Activated CD4-positive, alpha-beta T cell treated with anti-CD3 and anti-CD28 coated beads, Interleukin-2, amount 10 ng/mL, durations not matched to agents 24 days and 14 days (primary cell): ENCODE data around the gene AK4. TPM values are rescaled to one million over a fixed set of nuclear protein-coding genes. Genes with fewer than 3 reads are reported as not detected.
"Not testable (repeated sequence)": the region's sequence is repeated elsewhere in the genome, so short reads cannot be mapped to it uniquely, and the experiment has no call there.

Experiments used
- DNase-seq: peaks from one replicate; pipeline ENCODE4 v3.0.0; 2022
- H3K27ac Mint-ChIP-seq: one replicate; pipeline ENCODE4 v1.8.0; 2022; ENCODE audit warnings: mild to moderate bottlenecking, mixed read lengths
- H3K27me3 Mint-ChIP-seq: one replicate; pipeline ENCODE4 v1.8.0; 2022; ENCODE audit warnings: mixed read lengths
- H3K36me3 Mint-ChIP-seq: one replicate; pipeline ENCODE4 v1.8.0; 2022; ENCODE audit warnings: low read depth, mild to moderate bottlenecking, mixed read lengths
- H3K4me1 Mint-ChIP-seq: one replicate; pipeline ENCODE4 v1.8.0; 2021; ENCODE audit warnings: mixed read lengths
- H3K4me3 Mint-ChIP-seq: one replicate; pipeline ENCODE4 v1.8.0; 2022; ENCODE audit warnings: mild to moderate bottlenecking, moderate library complexity, mixed read lengths
- H3K9me3 Mint-ChIP-seq: one replicate; pipeline ENCODE4 v1.8.0; 2021; ENCODE audit warnings: mixed read lengths
- intact Hi-C: fragments of 100-400 bp; cut with micrococcal nuclease; formaldehyde crosslinking; loops from one replicate; pipeline ENCODE4 v1.15.1; 2023
- total RNA-seq: library from RNA; stranded (reverse); gene quantifications from 2 replicates; pipeline ENCODE4 v1.2.3, GENCODE V29; 2022

Gene AK4
- total RNA-seq, 1 donor from 2014 or later, result 138 TPM

DNA sequence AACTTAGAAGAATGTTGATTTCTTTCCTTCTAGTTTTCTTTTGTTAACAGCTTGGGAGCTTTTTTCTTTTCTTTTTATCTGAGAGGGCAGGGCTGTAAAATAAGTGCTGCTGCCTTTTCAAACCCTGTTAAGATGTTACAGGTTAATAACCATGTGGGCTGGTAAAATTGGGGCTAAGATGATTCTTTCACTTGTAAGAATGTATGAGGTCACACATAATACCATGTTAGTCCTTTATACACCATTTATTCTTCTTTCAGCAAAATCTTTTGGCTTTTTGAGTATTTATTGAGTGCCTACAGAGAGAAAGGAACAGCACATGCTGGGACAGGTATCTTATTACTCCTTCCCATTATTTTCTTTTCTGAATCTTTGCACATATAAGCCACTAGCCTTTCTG lies 6.1 kb upstream of the AK4 start:
- no peak overlapping the region for H3K4me3 Mint-ChIP-seq
- H3K27me3 Mint-ChIP-seq, result peaks cover 29% of the 10 kb centered on the region
- no peaks in the 10 kb centered on the region for H3K36me3 Mint-ChIP-seq
- H3K4me1 Mint-ChIP-seq, result peaks cover 13% of the 10 kb centered on the region
- H3K27ac Mint-ChIP-seq, result no peak overlapping the region
- DNase-seq, result no peak
- intact Hi-C loops, result loop anchor here (10.0 kb wide), 1 partner anchor 253 kb away; no protein-coding TSS in a partner anchor
- H3K9me3 Mint-ChIP-seq, result no peaks in the 10 kb centered on the region

- not testable (repeated sequence) for H3K4me3 Mint-ChIP-seq, H3K9me3 Mint-ChIP-seq, H3K27ac Mint-ChIP-seq, DNase-seq, H3K36me3 Mint-ChIP-seq
- intact Hi-C loops, result loop anchor here (10.0 kb wide), 1 partner anchor 252 kb away; no protein-coding TSS in a partner anchor
- Mint-ChIP-seq H3K4me1 (peaks cover 15% of the 10 kb centered on the region), H3K27me3 (peaks cover 25% of the 10 kb centered on the region)
Observed at GRCh38 chr1:65143112-65143658, 4.8 kb upstream of the AK4 start.

- intact Hi-C loops, result loop anchor here (1.0 to 10.0 kb wide), 2 partner anchors 79 to 248 kb away; no protein-coding TSS in a partner anchor
- H3K4me3 Mint-ChIP-seq, result peak overlapping the region; percentile 93
- peaks cover 23% of the 10 kb centered on the region for H3K36me3 Mint-ChIP-seq
- DNase-seq, result no peak
- H3K27ac Mint-ChIP-seq, result peak overlapping the region; percentile 91
- no peaks in the 10 kb centered on the region for H3K9me3 Mint-ChIP-seq
- H3K27me3 Mint-ChIP-seq, result peaks cover 16% of the 10 kb centered on the region
- H3K4me1 Mint-ChIP-seq, result peaks cover 33% of the 10 kb centered on the region
Observed at GRCh38 chr1:65146908-65147423, 1.0 kb upstream of the AK4 start.

GRCh38 chr1:65147424-65148177 lies 402 bp upstream of the AK4 start:
- H3K9me3 Mint-ChIP-seq, result no peaks in the 10 kb centered on the region
- DNase-seq, result peak; percentile 89
- H3K27ac Mint-ChIP-seq, result peak overlapping the region; percentile 96
- H3K36me3 Mint-ChIP-seq, result peaks cover 24% of the 10 kb centered on the region
- peaks cover 13% of the 10 kb centered on the region for H3K27me3 Mint-ChIP-seq
- intact Hi-C loops, result loop anchor here (1.0 to 10.0 kb wide), 6 partner anchors 66 to 271 kb away; partner anchors contain the start of gene JAK1
- peaks cover 34% of the 10 kb centered on the region for H3K4me1 Mint-ChIP-seq
- peak overlapping the region; percentile 93 for H3K4me3 Mint-ChIP-seq

- intact Hi-C loops, result loop anchor here (1.0 to 10.0 kb wide), 6 partner anchors 65 to 270 kb away; partner anchors contain the start of gene JAK1
- Mint-ChIP-seq H3K9me3 (no peaks in the 10 kb centered on the region), H3K4me1 (peaks cover 41% of the 10 kb centered on the region), H3K27ac (peak overlapping the region; percentile 96), H3K27me3 (peaks cover 13% of the 10 kb centered on the region), H3K4me3 (peak overlapping the region; percentile 93), H3K36me3 (peaks cover 32% of the 10 kb centered on the region)
- peak; percentile 90 for DNase-seq
Observed at GRCh38 chr1:65148548-65149350, 746 bp downstream of the AK4 start.

DNA sequence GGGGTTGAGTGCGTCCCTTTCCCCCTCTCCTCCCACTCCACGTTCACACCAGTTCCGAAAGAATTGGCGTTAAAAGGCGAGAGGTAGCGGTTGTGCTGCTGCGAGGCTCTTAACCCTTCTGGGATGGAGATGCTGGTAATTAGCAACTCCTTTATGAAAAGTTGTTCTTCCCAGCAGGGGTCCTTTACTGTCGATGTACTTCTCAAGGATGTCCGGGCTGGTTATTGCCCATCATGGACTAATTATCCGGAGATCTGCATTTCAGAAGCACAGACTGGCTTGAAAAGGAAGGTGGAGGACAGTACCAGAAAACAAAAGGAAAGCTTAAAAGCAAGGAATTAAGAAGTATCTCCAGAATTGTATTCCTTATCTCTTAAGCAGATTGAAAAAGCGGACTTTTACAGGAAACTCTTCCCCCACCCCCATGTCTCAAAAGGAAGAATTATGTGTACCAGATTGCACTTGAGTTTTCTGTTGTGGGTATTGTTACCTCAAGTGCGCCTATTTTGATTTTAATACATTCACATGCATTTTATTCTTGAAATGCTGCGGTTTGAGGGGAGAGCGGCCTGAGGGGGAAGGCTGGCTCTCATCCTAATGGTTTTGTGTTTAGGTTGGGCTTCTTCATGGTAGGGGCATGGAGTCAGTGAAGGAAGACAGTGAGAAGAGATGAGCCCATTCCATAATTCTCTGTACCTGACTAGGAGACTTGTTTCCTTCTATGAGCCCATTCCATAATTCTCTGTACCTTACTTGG lies 1.5 kb downstream of the AK4 start:
- intact Hi-C loops, result loop anchor here (1.0 to 10.0 kb wide), 4 partner anchors 105 to 269 kb away; partner anchors contain the start of gene JAK1
- Mint-ChIP-seq H3K27me3 (peaks cover 12% of the 10 kb centered on the region), H3K4me1 (peaks cover 47% of the 10 kb centered on the region), H3K9me3 (no peaks in the 10 kb centered on the region), H3K27ac (peak overlapping the region; percentile 89), H3K36me3 (peaks cover 38% of the 10 kb centered on the region), H3K4me3 (peak overlapping the region; percentile 93)
- no peak for DNase-seq

DNA sequence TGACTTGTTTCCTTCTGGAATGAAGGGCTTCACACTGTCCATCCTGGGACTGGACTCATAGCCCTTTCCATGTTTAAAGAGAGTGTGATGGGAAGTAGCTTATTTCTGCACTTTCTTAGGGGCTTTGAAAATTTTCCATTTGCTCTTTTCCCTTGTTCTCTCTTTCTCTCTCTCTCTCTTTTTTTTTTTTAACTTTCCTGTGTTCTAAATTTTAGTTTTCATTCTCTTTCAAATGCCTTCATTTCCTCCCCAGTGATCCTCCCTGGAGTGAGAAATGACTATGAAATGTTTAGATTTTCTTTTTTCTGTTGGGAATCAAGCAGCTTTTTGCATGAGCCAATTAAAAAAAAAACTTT lies 2.1 kb downstream of the AK4 start:
- H3K9me3 Mint-ChIP-seq, result no peaks in the 10 kb centered on the region
- H3K27me3 Mint-ChIP-seq, result peaks cover 6% of the 10 kb centered on the region
- peak overlapping the region; percentile 60 for H3K27ac Mint-ChIP-seq
- intact Hi-C loops, result no loop called here
- peaks cover 45% of the 10 kb centered on the region for H3K4me1 Mint-ChIP-seq
- no peak for DNase-seq
- peaks cover 40% of the 10 kb centered on the region for H3K36me3 Mint-ChIP-seq
- H3K4me3 Mint-ChIP-seq, result peak overlapping the region; percentile 93

DNA sequence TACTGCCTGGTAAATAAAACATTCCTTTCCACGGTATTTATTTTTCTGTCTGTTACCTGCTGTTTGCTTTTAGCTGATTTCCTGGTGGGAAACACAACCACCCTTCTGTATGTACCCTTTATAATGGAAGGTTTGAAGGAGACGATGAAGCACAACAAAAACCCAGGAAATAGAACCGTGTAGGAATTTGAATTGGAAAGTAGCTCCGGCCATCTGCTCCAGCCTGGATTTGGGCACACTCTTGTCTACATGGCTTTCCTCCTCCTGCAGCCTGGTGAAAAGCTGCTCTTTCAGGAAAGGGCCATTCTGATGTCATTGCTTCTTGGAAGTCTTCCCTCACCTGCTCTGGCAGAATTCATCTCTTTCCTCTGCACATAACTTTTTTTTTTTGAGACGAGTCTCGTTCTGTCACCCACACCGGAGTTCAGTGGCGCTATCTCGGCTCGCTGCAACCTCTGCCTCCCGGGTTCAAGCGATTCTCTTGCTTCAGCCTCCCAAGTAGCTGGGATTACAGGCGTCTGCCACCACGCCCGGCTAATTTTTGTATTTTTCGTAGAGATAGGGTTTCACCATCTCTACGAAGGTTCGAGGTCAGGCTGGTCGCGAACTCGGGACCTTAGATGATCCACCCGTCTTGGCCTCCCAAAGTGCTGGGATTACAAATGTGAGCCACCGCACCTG lies 2.7 kb downstream of the AK4 start:
- H3K27me3 Mint-ChIP-seq, result peaks cover 1% of the 10 kb centered on the region
- peaks cover 40% of the 10 kb centered on the region for H3K36me3 Mint-ChIP-seq
- intact Hi-C loops, result no loop called here
- H3K27ac Mint-ChIP-seq, result no peak overlapping the region
- H3K4me1 Mint-ChIP-seq, result peaks cover 45% of the 10 kb centered on the region
- DNase-seq, result no peak
- H3K4me3 Mint-ChIP-seq, result peak overlapping the region; percentile 93
- H3K9me3 Mint-ChIP-seq, result no peaks in the 10 kb centered on the region

- Mint-ChIP-seq H3K4me1 (peaks cover 43% of the 10 kb centered on the region), H3K36me3 (peaks cover 40% of the 10 kb centered on the region)
Observed at GRCh38 chr1:65151641-65152040, 3.6 kb downstream of the AK4 start.

DNA sequence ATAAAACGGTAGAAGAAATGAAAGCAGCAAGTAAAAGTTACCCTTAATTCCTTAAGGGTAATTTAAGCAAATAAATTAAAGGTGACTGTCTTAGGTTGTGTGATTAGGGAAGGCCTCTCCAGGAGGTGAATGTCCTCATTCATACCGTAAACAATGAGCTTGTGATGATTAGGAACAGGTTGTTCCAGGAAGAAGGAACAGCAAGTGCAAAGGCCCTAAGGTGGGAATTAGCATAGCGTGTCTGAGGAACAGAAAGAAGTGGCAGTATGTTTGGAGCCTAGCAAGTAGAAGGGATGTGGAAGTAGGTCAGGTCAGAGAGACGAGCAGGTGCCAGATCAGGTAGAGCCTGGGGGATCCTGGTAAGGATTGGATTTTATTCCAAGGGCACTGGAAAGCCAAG lies 5.6 kb downstream of the AK4 start:
- intact Hi-C loops, result no loop called here
- no peak for DNase-seq
- no peaks in the 10 kb centered on the region for H3K27me3 Mint-ChIP-seq
- no peak overlapping the region for H3K27ac Mint-ChIP-seq
- peaks cover 44% of the 10 kb centered on the region for H3K36me3 Mint-ChIP-seq
- no peak overlapping the region for H3K4me3 Mint-ChIP-seq
- H3K9me3 Mint-ChIP-seq, result no peaks in the 10 kb centered on the region
- H3K4me1 Mint-ChIP-seq, result peaks cover 44% of the 10 kb centered on the region

More at GRCh38 chr1:65151641-65152040, 3.6 kb downstream of the AK4 start:
- Mint-ChIP-seq H3K27me3 (no peaks in the 10 kb centered on the region), H3K27ac (no peak overlapping the region), H3K9me3 (no peaks in the 10 kb centered on the region), H3K4me3 (no peak overlapping the region)
- no peak for DNase-seq
- intact Hi-C loops, result no loop called here

GRCh38 chr1:65156910-65157545 lies 9.0 kb downstream of the AK4 start:
- H3K27ac Mint-ChIP-seq, result no peak overlapping the region
- intact Hi-C loops, result no loop called here
- no peak for DNase-seq
- H3K4me1 Mint-ChIP-seq, result peaks cover 40% of the 10 kb centered on the region
- no peaks in the 10 kb centered on the region for H3K9me3 Mint-ChIP-seq
- H3K36me3 Mint-ChIP-seq, result peaks cover 28% of the 10 kb centered on the region
- H3K27me3 Mint-ChIP-seq, result no peaks in the 10 kb centered on the region
- H3K4me3 Mint-ChIP-seq, result no peak overlapping the region

GRCh38 chr1:65157546-65157941 lies 9.5 kb downstream of the AK4 start:
- intact Hi-C loops, result no loop called here
- peaks cover 30% of the 10 kb centered on the region for H3K36me3 Mint-ChIP-seq

More at GRCh38 chr1:65157546-65157941, 9.5 kb downstream of the AK4 start:
- DNase-seq, result no peak
- no peak overlapping the region for H3K4me3 Mint-ChIP-seq
- peaks cover 41% of the 10 kb centered on the region for H3K4me1 Mint-ChIP-seq
- no peak overlapping the region for H3K27ac Mint-ChIP-seq
- H3K27me3 Mint-ChIP-seq, result no peaks in the 10 kb centered on the region
- H3K9me3 Mint-ChIP-seq, result no peaks in the 10 kb centered on the region
